Activated naive CD4-positive, alpha-beta T cell (primary cell): ENCODE measurements around the gene KDM1B.
"Not testable (repeated sequence)": the region's sequence is repeated elsewhere in the genome, so short reads cannot be mapped to it uniquely, and the experiment has no call there.

Source experiments
- DNase-seq, 4 experiments: peaks; one replicate each; lab custom pipeline; 2025; lab: John Stamatoyannopoulos, UW

KDM1B gene

GRCh38 chr6:18148304-18149025 lies 6.8 kb upstream of the KDM1B start:
- DNase-seq = no peak

GRCh38 chr6:18151391-18151790 lies 3.8 kb upstream of the KDM1B start:
- not testable (repeated sequence) for DNase-seq

- no peak for DNase-seq
Observed at GRCh38 chr6:18151801-18152200, 3.4 kb upstream of the KDM1B start.

- DNase-seq = no peak
Observed at GRCh38 chr6:18153311-18153703, 1.9 kb upstream of the KDM1B start.

GRCh38 chr6:18154507-18155149 lies 594 bp upstream of the KDM1B start, which contains the start of gene TPMT:
TPMT (minus strand) TSS chr6:18155077; CDS start chr6:18149127, 5,950 bp downstream.
- no peak for DNase-seq

- peak in 2 of 4 experiments; percentile 21 for DNase-seq
Observed at GRCh38 chr6:18155864-18156421, 721 bp downstream of the KDM1B start.

GRCh38 chr6:18160911-18161310 lies 5.7 kb downstream of the KDM1B start:
- DNase-seq = no peak

GRCh38 chr6:18161431-18161830 lies 6.2 kb downstream of the KDM1B start:
- no peak for DNase-seq

- DNase-seq = no peak
Observed at GRCh38 chr6:18162401-18162800, 7.2 kb downstream of the KDM1B start.

- DNase-seq = no peak
Observed at GRCh38 chr6:18165751-18166150, 10.5 kb downstream of the KDM1B start.

- no peak for DNase-seq
Observed at GRCh38 chr6:18166312-18167036, 11.3 kb downstream of the KDM1B start.

GRCh38 chr6:18168264-18168663 lies 13.0 kb downstream of the KDM1B start:
- no peak for DNase-seq

- no peak for DNase-seq
Observed at GRCh38 chr6:18171871-18172270, 16.6 kb downstream of the KDM1B start.

- not testable (repeated sequence) for DNase-seq
Observed at GRCh38 chr6:18176198-18176597, 21.0 kb downstream of the KDM1B start.

GRCh38 chr6:18177286-18177965 lies 22.2 kb downstream of the KDM1B start:
- DNase-seq = no peak

GRCh38 chr6:18178960-18179615 lies 23.9 kb downstream of the KDM1B start:
- no peak for DNase-seq

GRCh38 chr6:18179770-18180356 lies 24.6 kb downstream of the KDM1B start:
- DNase-seq = no peak

- DNase-seq = no peak
Observed at GRCh38 chr6:18182568-18182967, 27.3 kb downstream of the KDM1B start.

- DNase-seq = no peak
Observed at GRCh38 chr6:18183766-18184165, 28.5 kb downstream of the KDM1B start.

- DNase-seq = no peak
Observed at GRCh38 chr6:18185624-18186023, 30.4 kb downstream of the KDM1B start.

- DNase-seq = no peak
Observed at GRCh38 chr6:18186033-18186432, 30.8 kb downstream of the KDM1B start.
